KG1 (cell line): ENCODE measurements around the gene ERGIC1.
A peak's percentile ranks its signal among the peaks of the same experiment; 100 is the strongest.
"Not testable (repeated sequence)": the region's sequence is repeated elsewhere in the genome, so short reads cannot be mapped to it uniquely, and the experiment has no call there.

Experiments used
- DNase-seq: peaks from one replicate; lab custom pipeline; 2025; lab: John Stamatoyannopoulos, UW

ERGIC1 gene

DNA sequence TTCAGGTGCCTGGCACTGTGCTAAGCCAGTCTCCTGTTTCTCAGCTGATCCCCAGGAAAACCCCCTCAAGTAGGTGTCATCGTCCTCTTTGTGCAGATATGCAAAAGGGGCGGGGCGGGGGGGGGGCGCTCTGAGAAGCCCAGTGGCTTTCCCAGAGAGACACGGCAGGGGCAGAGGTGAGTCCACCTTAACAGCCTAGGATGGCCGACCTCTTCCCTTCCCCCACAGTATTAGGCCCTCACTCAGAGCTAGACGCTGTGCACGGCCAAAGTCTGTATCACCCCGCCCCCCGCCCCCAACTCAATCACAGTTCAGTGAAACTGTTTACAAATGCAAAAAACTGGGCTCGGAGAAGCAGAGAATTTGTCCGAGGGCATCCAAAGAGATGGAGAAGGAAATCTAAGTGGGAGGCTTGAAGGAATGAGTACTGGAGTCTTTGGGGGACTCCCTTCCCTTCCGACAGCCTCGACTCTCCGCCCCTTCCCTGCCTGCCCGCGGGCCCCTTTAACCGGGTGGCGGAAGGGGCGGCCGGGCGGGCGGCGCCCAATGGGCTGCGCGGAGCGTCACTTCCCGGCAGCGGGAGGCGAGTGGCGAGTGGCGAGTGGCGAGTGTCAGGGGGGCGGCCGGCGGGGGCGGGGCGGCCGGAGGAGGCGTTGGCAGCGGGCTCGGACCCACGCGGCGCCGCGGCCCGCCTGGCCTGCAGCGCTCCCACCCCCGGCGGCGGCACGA lies at the start of gene ERGIC1:
Gene ERGIC1, plus strand, starts transcription at position 566 of the 729 bp plus-strand sequence. Its CDS starts 163 bp downstream, at position 729.
- peak; percentile 81 for DNase-seq

DNA sequence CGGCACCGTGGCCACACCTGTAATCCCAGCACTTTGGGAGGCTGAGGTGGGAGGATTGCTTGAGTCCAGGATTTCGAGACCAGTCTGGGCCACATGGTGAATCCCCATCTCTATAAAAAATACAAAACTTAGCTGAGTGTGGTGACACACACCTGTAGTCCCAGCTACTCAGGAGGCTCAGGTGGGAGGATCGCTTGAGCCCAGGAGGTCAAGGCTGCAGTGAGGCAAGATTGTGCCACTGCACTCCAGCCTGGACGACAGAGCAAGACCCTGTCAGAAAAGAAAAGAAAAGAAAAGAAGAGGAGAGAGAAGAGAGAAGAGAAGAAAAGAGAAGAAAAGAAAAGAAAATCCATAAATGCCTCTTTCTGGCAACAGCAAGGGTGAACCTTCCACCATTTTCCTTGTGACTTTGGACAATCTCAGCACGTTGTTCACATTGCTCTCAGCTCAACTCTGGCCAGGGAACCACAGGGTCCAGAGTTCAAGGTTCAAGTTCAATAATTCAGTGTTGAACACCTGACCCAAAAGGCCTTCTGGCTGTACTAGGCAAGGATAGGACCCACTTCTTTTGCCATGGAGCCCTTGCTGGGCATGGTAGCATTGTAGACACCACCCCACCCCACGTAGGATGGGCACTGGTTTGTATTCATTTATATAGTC lies 48.5 kb upstream of the ERGIC1 start:
- no peak for DNase-seq

DNA sequence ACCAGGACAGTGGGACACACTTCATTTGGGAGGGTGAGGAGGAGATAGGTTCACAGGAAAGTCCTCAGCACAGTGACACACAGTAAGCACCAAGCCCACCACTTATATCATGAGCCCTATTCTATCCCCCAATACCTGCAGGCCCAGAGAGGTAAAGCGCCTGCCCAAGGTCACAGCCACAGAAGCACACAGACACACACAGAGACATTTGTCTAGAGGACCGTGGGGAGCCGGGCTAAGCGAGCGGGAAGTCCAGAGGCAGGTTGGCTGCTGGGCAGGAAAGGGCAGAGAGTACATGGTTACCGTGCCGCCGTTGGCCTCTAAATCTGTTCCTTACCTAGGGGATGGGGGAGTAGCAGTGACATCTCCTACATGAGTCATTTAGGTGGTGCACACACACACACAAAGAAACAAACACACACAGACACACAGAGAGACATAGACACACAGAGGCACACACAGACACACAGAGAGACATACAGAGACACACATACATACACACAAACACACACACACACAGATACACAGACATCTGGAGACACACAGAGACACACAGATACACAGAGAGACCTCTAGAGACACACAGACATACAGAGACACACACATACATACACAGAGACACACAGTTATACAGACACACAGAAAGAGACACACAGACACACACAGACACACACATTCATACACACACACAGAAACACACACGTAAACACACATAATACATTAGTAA lies 47.2 kb upstream of the ERGIC1 start:
- no peak for DNase-seq

GRCh38 chr5:172787538-172787937 lies 46.5 kb upstream of the ERGIC1 start:
- DNase-seq = not testable (repeated sequence)

DNA sequence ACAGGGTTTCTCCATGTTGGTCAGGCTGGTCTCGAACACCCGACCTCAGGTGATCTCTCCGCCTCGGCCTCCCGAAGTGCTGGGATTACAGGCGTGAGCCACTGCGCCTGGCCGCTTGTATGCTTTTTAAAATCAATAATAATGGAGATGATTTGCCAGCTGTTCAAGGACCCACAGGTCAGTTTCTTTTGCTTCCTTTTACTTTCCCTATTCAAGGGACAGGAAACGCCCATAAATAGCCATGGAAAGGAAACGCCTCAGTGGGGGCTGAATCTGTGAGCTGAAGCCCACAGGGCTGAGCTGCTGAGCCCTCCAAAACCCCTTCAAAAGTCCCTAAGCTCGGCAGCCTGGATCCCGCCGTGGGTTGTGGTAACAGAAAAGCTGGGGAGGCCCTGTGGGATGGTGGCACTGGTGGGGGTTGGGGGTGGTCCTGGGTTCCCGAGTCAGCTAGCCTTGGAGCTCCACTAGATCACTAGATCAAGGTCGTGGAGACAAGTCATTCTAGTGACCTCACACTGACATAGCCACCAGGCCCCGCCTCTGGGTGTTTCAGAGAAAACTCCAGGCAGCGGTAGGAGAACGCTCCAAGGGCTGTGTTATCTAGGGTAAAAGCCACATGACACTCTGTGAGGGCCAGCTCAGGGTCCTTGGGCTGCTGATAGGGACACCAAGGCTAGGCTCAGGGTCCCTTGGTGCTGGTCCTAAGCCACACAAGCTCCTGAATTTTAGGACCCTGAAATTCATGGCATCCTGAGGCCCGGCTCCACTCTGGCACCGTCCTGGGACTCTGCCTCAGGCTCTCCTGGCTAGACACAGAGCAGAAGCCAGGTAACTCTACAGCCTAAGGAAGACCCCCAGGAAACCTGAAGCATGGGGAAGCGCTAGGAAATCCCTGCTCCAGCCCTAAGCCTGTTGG lies 45.0 kb upstream of the ERGIC1 start:
- DNase-seq = no peak

GRCh38 chr5:172789687-172790495 lies 44.2 kb upstream of the ERGIC1 start:
- no peak for DNase-seq

GRCh38 chr5:172790496-172790889 lies 43.6 kb upstream of the ERGIC1 start:
- DNase-seq = no peak

- no peak for DNase-seq
These were observed 42.8 kb upstream of the ERGIC1 start for GRCh38 chr5:172791286-172791685.

DNA sequence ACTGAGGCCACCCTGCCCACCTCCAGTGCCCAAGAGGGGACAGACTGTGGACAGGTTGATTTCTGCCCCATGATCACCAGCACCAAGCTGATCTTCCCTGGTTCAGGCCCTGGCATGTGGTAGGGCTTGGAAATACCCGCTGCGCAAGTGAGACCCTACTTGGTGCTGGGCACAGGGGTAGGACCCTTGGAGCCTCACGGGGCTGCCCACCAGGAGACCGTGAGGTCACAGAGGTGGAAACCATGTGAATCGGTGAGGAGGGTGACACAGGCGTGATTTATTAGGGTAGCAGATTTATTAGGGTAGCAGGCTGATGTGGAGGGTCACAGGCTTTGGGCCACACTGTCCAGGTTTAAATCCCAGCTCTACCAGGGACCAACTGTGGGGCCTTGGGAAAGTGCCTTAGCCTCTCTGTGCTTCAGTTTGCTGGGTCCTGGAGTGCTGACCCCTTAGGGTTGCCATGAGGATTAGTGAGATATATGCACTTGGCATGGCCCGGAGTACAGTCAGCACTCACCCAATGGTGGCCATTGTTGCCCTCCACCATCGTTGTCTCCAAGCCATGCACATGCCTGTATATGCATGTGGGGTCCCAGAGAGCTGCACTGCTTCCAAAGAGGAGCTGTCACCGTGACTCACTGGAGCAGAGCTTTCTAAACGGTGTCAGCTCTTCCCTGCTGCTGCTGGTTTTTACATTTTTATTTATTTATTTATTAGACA lies 42.2 kb upstream of the ERGIC1 start:
- no peak for DNase-seq

GRCh38 chr5:172792701-172793570 lies 41.1 kb upstream of the ERGIC1 start:
- no peak for DNase-seq

GRCh38 chr5:172793577-172794488 lies 40.2 kb upstream of the ERGIC1 start:
- DNase-seq = no peak

- no peak for DNase-seq
These were observed 38.6 kb upstream of the ERGIC1 start for GRCh38 chr5:172795318-172795977.

GRCh38 chr5:172796306-172796705 lies 37.7 kb upstream of the ERGIC1 start:
- no peak for DNase-seq

DNA sequence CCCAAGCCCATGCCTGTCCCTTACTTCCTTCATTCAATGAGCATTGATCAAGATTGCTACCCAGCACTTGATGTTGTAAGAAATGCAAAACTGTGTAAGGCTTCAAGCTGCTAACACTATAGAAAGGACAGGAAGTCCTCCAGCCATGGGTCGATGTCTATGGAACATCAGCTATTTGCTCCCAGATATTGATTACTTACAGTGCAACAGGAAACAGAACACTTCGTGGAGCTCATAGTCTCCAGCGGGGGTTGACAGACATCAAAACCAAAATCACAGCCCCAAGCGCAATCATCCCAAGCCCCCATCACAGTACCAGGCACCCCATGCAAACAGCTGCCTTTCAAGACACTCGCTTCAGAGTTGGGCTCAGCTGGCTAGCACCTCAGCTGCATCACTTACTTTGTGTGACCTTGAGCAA lies 36.3 kb upstream of the ERGIC1 start:
- DNase-seq = no peak

DNA sequence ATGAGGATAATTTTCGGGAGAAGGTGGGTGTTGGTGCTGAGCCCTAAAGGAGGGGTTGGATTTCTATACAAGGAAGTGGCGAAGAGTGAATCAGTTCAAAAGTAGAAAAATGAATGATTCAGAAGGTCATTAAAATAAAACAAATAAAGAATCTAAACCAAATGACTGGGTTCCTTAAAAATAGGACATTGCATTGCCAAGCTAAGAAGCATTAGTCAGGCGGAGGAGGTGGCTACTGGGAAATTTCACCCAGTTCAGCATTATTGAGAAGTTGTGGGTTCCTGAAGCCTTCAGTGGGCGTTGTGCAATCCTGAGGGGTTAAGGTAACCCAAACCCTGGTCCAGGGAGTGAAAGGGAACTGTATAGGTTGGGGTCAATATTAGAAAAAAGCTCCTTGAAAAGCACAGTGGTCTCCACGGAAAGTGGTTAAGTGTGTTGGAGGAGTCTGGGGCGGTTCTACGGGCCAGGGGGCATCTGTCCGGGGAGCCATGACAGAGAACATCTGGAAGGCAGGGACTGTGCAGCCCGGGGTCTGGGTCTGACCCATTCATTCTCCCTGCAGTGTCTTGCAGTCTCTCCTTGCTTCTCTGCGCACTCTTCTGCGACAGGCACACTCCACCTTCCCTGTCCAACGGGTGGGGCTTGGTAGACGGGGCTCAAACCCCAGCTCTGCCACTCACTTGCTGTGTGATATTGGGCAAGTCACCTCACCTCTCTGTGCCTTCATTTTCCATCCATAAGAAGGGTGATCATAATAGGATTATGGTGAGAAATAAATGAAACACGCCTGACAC lies 35.4 kb upstream of the ERGIC1 start:
- peak; percentile 31 for DNase-seq

DNA sequence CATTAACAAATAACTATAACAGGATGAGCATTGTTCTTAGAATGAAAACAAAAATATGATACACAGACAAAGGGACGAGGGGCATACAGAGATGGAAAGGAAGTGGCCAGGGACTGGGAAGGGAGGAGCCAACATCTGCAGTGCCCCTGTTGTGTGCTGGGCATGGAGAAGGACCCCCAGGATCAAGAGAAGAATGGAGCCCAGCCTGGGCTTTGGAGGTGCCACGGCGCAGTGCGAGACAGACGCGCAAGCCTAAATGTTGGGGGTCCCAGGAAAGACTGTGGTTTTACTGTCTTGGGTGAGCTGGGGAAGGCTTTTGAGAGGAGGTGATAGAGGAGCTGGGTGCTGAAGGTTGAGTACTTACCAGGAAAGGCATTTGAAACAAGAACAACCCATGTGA lies 34.6 kb upstream of the ERGIC1 start:
- DNase-seq = no peak

DNA sequence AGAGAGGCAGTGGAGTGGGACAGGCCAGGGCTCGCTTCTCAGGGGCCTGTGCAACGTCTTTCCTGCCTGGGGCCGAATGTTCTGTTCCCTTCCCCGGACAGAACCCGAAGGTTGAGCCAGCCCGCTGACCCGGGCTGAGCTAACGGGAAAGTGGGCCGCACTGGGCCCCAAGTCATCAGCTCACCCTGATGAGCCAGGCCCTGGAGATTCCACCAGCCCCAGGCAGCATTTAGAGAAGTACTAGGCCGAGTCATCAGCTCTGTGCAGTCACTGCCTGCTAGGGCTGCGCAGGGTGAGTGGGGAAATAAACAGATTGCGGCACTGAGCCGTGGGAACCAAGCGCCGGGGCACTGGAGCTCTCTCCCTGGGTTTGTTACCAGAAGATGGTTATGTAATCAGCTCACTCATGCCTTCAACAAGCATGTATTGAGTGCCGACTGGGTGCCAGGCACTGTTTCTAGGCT lies 33.9 kb upstream of the ERGIC1 start:
- no peak for DNase-seq
